DLD1 (cell line): ENCODE data around the gene QKI.

Experiments used
- in situ Hi-C: cut with HindIII; loops from 2 replicates; pipeline ENCODE4 v1.10.0; 2017; ENCODE audit warnings: low sequenced_read_pairs

QKI gene

DNA sequence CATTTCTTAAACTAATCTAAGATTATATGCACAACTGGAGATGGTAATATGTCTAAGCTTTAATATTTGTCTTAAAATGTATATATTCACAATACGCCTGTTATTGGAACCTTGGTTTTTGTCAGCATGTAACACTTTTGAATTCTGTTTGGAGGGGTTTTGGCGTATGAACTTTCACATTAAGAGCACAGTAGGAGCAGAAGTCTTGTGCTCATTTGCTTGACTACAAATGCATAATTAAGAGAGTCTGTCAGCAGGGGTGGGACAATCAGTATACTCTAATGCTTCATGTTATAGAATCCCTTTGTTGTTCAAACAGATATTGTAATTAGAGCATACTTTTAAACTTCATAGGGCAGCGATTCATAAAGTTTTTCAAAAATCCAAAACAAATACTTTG, 112.8 kb downstream of the QKI start:
- in situ Hi-C loops, result no loop called here

DNA sequence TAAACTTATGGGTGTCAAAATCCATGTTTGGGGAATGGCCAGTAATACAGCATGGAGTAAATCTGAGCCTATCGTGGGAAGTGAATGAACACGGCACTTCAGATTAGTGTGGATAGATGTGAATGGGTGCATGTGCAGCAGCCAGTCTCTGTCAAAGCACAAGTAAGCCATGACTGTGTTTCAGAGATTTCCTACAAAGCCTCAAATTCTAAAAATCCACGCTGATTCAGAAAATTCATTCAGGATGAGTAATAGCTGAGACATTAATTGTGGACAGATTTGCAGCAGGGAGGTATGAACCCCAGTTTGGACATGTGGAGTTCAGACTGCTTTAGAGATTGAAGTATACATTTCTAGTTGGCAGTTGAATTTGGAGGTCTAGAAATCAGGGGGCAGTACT, 115.1 kb downstream of the QKI start:
- in situ Hi-C loops, result no loop called here

DNA sequence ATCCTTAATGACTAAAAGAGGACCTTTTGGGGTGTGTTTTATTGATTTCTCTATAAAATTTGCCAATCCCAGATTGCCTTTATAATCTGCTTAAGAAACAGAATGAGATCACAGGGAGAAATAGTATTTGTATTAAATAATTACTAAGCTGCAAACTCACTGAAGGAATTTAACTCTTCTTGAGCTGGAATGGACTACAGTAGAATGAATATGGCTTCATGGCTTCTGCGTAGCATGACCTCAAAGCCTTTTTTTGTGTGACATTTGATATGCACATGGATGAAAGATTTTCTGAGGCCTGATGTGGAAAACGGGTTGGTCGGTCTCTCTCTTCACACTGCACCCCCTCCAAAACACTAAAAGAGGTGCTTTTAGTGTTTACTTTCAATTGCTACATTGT, 115.9 kb downstream of the QKI start:
- in situ Hi-C loops, result no loop called here

DNA sequence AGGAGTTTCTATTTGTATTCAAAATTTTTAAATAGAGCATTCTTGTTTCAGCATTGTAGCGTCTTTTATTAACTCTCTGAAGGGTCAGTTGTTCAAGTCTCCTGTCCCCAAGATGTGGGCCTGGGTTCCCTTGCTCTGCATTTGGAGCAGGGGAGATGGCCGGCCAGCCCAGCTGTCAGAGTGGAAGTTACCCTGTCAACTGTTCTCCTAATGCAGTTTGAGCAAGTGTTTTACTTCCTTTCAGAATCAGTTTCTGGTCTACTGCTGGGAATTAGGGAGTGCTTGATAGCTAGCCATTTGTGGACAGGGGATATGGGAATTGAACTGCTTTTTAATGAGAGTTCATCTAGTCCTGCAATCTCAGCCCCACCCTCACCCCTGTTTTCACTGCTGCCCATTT, 116.6 kb downstream of the QKI start:
- in situ Hi-C loops, result no loop called here

DNA sequence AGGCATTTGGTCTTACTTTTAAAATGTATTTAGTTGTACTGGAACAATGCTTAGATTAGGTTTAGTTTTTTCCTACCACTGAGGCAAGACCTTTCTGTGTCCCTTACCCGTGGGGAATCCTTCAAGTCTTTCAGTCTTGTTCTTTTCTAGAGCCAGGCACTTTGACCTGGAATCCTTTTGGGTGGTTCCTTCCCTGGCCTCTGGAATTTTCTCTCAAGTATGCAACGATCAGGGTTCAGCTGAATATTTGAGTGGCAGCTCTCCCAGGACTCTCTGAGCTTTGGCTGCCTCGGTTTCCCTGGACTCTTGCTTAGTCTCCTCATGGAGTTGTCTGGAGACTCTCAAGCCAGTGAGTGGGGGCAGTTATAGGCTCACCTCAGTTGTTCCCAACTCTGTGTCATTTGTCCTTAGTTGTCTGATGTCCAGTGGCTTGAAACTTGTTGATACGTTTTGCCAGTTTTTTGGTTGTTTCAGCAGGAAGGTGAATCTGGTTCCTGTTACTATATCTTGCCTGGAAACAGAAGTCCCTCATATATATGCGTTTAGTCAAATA, 118.1 kb downstream of the QKI start:
- in situ Hi-C loops, result no loop called here

DNA sequence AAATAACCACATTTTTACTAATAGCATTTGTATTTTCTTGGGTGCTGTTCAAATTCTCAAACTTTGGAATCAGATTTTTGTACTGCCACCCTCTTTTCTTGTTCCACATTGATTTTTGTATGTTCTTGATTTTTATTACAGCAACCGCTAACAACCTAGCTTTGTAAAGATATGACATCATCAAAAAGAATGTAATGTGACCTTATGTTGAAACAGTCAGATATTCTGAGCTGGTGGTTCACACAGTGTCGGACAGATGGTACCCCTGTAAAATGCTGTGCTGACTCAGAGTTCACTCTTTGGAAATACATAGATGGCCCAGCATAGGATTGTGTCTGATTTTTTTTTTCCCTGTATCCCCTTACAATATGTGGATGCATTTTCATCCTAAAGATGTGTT, 118.9 kb downstream of the QKI start:
- in situ Hi-C loops, result no loop called here

DNA sequence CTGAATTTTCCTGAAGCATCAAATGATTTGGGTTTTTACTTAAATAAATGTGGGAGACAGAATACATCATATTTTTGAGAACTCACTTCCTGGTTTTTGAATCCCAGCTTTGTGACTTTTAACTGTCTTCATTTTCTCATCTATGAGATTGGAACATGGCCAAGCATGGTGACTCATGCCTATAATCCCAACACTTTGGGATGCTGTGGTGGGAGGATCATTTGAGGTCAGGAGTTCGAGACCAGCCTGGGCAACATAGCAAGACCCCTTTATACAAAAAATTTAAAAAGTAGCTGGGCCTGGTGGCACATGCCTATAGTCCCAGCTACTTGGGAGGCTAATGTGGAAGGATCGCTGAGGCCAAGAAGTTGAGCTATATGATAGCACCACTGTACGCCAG, 122.3 kb downstream of the QKI start:
- in situ Hi-C loops, result no loop called here

DNA sequence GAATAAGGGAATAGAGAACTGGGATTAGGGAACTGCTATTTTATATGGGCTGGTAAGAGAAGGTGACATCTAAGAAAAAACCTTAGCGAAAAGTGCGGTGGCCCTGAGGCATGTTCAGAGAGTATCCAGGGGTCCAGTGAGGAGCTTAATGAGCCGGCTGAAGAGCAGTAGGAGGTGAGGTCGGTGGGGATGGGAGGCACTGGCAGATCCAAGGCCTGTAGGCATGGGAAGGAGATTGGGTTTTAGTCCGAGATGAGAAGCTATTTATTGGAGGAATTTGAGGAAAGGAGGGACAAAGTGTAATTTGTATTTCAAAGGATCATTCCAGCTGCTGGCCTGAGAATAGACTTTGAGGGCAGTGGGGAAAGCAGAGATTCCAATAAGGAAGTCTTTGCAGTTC, 123.8 kb downstream of the QKI start:
- in situ Hi-C loops, result no loop called here

DNA sequence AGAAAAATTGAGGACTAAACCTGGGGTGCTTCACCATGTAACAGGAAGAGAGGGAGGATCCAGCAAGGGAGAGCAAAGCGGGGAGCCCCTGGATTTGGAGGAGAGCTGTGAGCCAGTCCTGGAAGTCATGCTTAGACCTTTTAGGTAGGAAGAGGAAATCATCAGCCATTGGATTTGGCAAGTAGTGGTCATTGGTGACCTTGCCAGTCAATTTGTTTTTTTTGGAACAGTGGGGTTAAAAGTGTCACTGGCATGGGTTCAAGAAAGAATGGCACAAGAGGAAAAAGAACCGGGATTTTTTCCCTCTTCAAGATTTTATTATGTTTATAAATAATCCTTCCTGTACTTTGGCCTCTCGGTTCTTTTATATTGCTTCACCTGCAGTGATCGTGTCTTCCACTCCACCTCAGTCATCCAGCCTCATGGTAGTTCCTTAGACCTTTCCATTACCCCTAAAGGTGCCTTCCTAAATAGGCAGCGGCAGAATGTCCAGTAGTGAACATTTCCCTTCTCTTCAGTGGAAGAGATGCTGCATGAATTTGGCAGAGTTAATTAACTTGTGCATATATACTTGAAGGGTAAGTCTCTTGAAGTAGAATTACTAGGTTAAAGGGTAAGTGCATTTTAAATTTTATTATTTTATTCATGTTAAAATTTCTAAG, 124.7 kb downstream of the QKI start:
- in situ Hi-C loops, result no loop called here

DNA sequence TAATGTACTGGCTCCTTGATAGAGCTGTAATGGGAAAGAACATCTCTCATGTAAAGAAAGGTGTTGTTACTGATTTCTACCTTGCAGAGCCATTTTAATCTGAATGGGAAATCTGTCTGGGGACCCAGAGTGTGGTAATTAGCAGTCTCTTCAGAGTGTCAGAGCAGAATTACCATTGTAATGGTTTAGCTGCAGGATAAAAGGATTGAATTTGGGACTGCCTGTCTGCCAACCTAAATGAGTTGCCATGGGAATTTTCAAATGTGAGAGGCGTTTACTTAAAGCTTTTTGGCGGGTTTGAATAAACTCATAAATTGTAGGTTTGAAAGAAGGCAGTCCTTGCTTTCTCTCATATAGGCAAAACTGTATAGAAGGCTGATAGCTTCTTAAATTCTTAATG, 128.8 kb downstream of the QKI start:
- in situ Hi-C loops, result no loop called here

DNA sequence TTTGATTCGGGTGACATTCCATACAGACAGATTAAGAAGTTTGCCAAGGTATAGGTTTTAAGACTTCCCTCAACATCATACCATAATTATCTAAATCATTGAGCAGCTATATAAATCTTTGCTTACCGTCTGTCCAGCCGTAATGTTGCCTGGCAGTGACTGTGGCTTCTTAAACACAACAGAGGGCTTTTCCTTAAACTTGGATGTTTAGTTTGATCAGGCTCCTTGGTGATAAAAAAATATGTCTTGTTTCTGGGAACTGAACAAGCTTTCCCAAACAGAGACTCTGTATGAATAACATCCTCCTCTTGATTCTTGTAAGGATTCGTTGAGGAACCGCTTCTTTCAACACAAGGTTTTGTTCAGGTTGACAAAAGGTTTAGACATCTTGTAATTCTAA, 130.9 kb downstream of the QKI start:
- in situ Hi-C loops, result no loop called here

DNA sequence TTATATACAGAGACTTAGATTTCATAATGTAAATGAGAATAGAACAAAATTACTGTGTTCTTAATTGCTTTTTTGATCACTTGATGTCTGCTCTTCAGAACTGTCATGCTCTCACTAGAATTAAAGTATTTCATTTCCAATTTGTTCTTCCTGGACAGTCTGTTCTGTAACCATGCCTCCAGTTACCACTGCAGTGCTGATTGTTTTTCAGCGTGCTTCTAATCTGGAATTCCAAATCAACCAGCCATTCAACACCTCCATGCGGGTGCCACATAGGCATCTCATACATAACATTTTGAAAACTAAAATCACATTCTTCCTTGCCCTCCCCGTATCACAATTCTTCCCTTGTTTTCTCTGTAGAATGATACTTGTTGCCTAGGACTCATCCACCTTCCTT, 132.8 kb downstream of the QKI start:
- in situ Hi-C loops, result no loop called here

DNA sequence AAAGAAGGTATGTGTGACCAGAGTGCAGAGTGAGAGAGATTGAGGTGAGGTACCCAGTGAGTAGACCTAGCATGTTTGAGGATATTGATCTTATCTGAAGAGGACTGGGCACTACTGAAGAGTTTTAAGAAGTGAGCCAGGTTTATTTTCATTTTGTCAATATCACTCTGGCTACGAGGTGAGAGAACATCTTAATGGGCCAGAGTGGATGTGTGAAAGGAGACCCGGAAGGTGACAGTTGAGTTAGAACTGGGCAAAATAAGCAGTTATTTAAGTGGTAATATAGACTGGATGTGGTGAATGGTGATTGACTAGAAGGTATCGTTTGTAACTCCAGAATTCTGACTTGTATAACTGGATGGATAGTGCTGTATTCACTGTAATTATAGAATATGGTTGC, 134.1 kb downstream of the QKI start:
- in situ Hi-C loops, result no loop called here

DNA sequence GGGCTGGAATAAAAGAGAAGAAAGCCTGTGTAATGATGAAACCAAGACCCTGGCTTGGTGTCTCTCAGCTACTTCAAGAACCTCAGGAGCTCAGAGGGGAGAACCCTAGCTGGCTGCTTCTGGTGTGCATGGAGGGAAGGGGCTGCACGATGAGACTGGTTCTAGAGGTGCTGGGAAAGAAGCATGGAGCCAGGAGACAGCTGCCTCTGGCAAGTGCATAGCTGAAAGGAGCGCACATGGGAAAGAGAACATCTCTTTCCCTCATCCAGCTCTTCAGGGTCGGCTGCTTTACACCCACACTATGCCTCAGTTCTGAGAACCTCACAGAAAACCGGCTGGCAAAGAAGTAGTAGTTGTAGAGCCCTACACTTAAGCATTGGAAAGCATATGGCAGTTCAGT, 139.5 kb downstream of the QKI start:
- in situ Hi-C loops, result no loop called here

DNA sequence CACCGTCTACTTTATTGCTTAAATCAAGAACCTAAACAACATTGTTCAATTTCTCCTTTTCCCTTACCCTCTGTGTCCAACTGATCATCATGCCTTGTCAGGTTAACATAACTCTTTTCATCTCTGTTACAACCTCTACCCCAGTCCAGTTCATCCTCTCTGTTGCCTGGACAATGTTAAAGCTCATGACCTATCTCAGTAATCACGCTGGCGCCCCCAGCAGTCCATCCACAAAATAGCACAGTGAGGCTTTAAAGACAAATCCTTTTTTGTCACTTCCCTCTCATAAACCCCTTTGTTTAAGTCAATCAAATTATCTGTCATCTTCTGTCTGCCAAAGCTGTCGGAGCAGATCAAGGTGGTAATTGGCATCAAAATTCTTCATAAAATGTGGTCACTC, 140.1 kb downstream of the QKI start:
- in situ Hi-C loops, result no loop called here

DNA sequence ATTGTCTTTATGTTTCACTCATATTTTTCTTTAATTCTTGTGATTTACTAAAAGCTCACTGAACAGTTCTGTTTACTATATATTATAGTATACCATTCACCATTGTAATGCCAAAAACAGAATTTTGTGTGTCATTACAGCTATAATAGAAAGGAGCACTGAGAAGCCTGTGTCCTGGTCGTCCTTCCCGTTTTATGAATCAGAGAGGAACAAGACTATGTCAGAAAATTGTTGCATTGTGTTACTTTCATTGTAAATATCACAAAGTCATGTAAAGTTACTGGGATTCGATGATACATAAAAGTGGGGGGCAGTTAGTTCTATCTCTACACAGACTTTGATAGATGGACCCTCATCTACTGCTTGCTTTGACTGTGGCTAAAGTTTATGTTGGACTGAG, 145.1 kb downstream of the QKI start:
- in situ Hi-C loops, result no loop called here

DNA sequence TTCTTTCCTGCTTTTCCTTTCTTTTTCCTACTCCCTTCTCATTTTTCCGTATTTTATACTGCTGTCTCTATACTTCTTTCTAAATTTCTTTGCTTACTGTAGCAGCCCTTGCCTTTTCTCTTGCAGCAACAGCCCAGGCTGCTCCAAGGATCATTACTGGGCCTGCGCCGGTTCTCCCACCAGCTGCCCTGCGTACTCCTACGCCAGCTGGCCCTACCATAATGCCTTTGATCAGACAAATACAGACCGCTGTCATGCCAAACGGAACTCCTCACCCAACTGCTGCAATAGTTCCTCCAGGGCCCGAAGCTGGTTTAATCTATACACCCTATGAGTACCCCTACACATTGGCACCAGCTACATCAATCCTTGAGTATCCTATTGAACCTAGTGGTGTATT, 148.8 kb downstream of the QKI start:
- in situ Hi-C loops, result no loop called here

DNA sequence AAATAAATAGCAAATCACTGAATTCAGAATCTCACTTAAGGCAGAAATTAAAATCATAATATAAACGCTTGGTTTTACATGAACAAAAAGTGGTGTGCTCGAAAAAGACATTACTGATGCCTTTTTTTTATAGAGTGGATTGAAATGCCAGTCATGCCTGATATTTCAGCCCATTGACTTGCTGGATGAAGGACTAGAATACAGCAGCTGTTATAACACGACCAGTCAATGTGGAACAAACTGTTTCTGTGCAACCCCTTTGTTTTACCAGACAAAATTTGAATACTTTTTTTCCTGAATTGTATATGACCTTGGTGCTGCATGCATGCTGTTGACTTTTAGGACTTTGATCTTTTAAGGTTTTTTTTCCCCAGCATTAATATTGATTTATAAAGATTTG, 150.0 kb downstream of the QKI start:
- in situ Hi-C loops, result no loop called here

DNA sequence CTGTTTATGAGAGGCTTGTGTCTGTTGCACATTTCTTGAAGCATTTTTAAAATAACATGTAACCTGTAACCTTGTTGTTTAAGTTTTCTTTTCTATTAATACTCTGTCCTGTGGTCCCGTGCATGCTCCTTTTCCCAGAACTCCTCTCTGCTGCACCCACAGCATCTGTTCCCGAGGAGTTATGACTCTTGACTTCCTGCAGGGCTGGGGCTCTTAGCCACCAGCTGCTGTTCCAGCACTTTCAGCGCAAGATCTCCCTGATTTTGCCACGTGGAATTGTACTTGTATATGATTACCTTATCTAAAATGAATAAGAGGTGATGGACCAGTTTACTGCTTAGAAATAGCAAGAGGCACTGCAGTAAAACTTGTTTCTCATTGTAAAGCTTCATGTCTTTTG, 150.6 kb downstream of the QKI start:
- in situ Hi-C loops, result no loop called here

DNA sequence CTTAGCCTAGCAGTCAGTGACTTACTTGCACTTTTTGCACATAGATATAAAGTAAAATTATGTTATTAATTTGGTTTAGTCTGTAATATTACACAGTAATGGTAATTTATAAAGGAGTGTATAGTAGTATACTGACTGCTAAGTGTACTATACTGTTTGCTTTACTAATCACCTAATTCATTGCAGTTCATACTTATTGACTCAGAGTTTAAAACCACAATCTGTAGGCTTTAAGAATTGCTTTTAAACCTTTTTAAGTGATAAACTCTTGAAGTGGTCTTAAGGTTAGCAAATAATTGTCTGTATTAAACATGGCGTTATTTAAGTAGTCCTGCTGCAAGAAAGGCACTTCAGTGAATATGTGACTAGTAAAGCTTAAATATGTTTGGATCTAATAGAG, 151.5 kb downstream of the QKI start:
- in situ Hi-C loops, result no loop called here

DNA sequence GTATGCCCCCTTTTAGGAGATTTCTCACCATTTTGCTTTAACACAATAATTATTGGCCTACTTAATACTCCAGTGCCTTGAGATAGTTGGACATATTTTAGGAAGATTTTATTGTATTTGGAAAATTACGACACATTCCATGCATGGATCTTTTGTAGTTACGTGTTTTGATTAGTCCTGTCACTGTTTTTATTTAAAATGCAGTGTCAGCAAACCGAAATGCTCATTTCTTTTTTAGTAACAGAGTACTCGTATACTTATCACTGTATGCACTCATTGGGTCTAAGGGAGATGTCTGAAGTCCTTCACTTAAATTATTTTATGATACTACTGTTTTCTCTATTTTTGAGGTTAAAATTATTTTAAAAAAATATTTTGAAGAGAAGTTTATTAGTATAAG, 153.8 kb downstream of the QKI start:
- in situ Hi-C loops, result no loop called here

DNA sequence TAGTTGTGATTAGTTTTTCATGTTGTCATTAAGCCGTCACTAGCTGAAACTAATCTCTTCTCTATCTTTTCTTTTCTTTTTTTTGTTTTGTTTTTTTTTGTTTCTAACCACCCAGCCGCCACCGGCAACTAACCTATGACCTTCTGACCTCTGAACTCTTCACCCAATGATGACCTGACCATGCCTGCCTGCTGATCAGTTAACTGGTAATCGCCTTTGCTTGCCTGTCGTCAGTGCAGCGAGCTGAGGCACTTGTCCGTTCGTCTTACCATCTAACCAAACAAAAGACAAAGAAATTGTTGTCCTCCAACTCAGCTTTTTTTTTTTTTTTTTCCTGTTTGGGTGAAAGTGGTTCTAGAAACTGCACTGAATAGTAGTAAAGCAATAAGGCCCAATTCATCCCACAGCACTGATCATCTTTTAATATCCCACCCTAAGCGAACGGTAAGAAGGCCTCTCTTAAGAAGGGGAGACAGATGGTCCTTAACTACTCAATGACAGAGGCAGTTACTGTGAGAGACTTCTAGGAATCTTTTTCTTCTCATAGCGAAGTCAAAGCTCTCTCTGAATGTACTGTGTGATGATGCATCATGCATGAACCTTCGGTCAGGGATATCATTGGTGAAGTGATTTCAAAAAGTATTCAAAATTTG, 156.2 kb downstream of the QKI start:
- in situ Hi-C loops, result no loop called here

DNA sequence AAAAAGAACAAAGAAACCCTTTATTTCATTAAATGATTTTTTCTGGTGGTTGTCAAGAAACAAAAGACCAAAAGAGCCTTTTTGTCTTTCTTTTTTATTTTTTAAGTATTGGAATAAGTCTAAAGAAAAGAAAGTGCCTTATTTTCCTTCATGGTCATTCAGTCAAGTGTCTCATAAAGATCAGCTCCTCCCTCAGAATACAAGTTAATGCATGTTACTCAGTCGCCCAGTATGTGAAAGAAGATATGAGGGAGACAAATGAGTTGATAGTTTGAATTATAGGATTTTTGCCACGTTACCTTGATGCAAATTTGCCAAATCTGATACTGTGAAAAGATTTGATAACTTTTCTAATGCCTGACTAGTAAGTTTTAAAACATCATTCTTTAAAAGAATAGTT, 157.2 kb downstream of the QKI start:
- in situ Hi-C loops, result no loop called here
